HepG2 (cell line): ENCODE measurements around the gene STRN4. TPM values are rescaled to one million over a fixed set of nuclear protein-coding genes. Genes with fewer than 3 reads are reported as not detected.

ENCODE experiments used
- ATAC-seq: fragments of 200-7000 bp; cut with Tn5 transposase; 3 replicates; pipeline ENCODE4 v1.9.1; 2020; ENCODE audit warnings: mild to moderate bottlenecking, moderate library complexity
- BruUV-seq: library from RNA; stranded (reverse); fragments of 400-500 nt; replicated peaks from 2 replicates; lab custom pipeline; 2021; lab: Mats Ljungman, UMichigan
- CTCF ChIA-PET: fragments of 300-600 bp; formaldehyde crosslinking; extraction: SDS; loops from one replicate; lab custom pipeline; 2021; ENCODE audit warnings: low total read pairs, inconsistent platforms, low intra/inter-chr PET ratio; lab: Yijun Ruan, JAX
- POLR2A ChIA-PET: fragments of 350-600 bp; sonication (Branson Sonifier 250); formaldehyde crosslinking; loops from one replicate; lab custom pipeline; 2020; ENCODE audit warnings: antibody characterized with exemption, inconsistent platforms; lab: Yijun Ruan, JAX
- DNase-seq: peaks from one replicate; pipeline ENCODE4 v3.0.0-alpha.2; 2015; ENCODE audit warnings: low spot score
- FAIRE-seq: peaks from 3 replicates; lab custom pipeline; 2011; peaks lifted over from hg19 to GRCh38; lab: Jason Lieb, UNC
- H2AFZ ChIP-seq: one replicate; pipeline ENCODE4 v1.6.1; 2011; ENCODE audit warnings: low read length, inconsistent platforms
- H3K27ac ChIP-seq: fragments of 300-600 bp; 3 replicates; pipeline ENCODE4 v1.8.0; 2011; ENCODE audit warnings: mixed run types, mild to moderate bottlenecking, mixed read lengths, low read length, inconsistent platforms; ENCODE audit not compliant: insufficient read depth; ENCODE audit errors: extremely low read length
- H3K27me3 ChIP-seq, 2 experiments: fragments of 200-600 bp in 1 of 2; 2 replicates in 1 of 2; 3 replicates in 1 of 2; pipeline versions ENCODE4 v1.6.0 to v1.8.0; 2011; ENCODE audit warnings: low read length in 2 of 2, mild to moderate bottlenecking in 2 of 2, moderate library complexity in 2 of 2, inconsistent platforms in 1 of 2; ENCODE audit not compliant: insufficient read depth in 2 of 2, control insufficient read depth in 1 of 2
- H3K36me3 ChIP-seq, 2 experiments: fragments of 200-600 bp in 1 of 2; replicated peaks in 1 of 2; 2 replicates in 1 of 2; 3 replicates in 1 of 2; pipeline versions ENCODE4 v1.5.1 to v1.8.0; 2011; ENCODE audit warnings: low read length in 2 of 2, inconsistent platforms in 1 of 2; ENCODE audit not compliant: insufficient read depth in 2 of 2, control insufficient read depth in 1 of 2
- H3K4me1 ChIP-seq: 2 replicates; pipeline ENCODE4 v1.5.1; 2012; ENCODE audit warnings: low read length, inconsistent platforms; ENCODE audit not compliant: insufficient read depth
- H3K4me2 ChIP-seq: 2 replicates; pipeline ENCODE4 v1.6.0; 2011; ENCODE audit warnings: low read depth, low read length, inconsistent platforms
- H3K4me3 ChIP-seq, 3 experiments: fragments of 200-600 bp in 1 of 3; sonication (generic), shearing (Covaris generic) in 1 of 3; replicated peaks in 1 of 3; 2 replicates each; pipeline ENCODE4 v1.5.1; 2011 to 2016; ENCODE audit warnings: low read length in 3 of 3, inconsistent platforms in 2 of 3, low read depth in 2 of 3, mild to moderate bottlenecking in 2 of 3, control low read depth in 1 of 3, mixed read lengths in 1 of 3; ENCODE audit not compliant: insufficient read depth in 1 of 3
- H3K79me2 ChIP-seq: one replicate; pipeline ENCODE4 v1.6.1; 2011; ENCODE audit warnings: low read length, inconsistent platforms; ENCODE audit not compliant: insufficient read depth
- H3K9ac ChIP-seq: 2 replicates; pipeline ENCODE4 v1.6.0; 2011; ENCODE audit warnings: mild to moderate bottlenecking, low read depth, low read length, inconsistent platforms; ENCODE audit not compliant: insufficient read depth
- H3K9me3 ChIP-seq: 2 replicates; pipeline ENCODE4 v1.5.1; 2012; ENCODE audit warnings: mild to moderate bottlenecking, low read length
- H4K20me1 ChIP-seq: 2 replicates; pipeline ENCODE4 v1.6.0; 2011; ENCODE audit warnings: inconsistent platforms, mild to moderate bottlenecking, low read length, moderate library complexity; ENCODE audit not compliant: insufficient read depth
- BHLHE40 ChIP-seq: IDR thresholded peaks from 2 replicates; pipeline ENCODE4 v1.6.1; 2011; ENCODE audit warnings: low read length, improper control_type of control experiment
- KDM2A ChIP-seq: sonication (generic); formaldehyde crosslinking; IDR thresholded peaks from 2 replicates; pipeline ENCODE4 v1.4.0; 2020; ENCODE audit warnings: low read depth, missing genetic modification reagents, borderline replicate concordance
- NCOR1 ChIP-seq: fragments of 200-600 bp; sonication (generic); IDR thresholded peaks from 2 replicates; pipeline ENCODE4 v1.7.0; 2017; ENCODE audit warnings: antibody characterized with exemption, low read length, borderline replicate concordance
- NFYB ChIP-seq: sonication (generic); formaldehyde crosslinking; IDR thresholded peaks from 2 replicates; pipeline ENCODE4 v1.4.0; 2020; ENCODE audit warnings: missing genetic modification reagents
- PHB2 ChIP-seq: fragments of 450-650 bp; IDR thresholded peaks from 2 replicates; pipeline ENCODE4 v1.6.1; 2018; ENCODE audit not compliant: partially characterized antibody
- REPIN1 ChIP-seq: sonication (generic); formaldehyde crosslinking; IDR thresholded peaks from 2 replicates; pipeline ENCODE4 v1.8.0; 2022; ENCODE audit warnings: missing genetic modification reagents, low read depth, mild to moderate bottlenecking, borderline replicate concordance
- SAFB2 ChIP-seq: sonication (generic); formaldehyde crosslinking; IDR thresholded peaks from 2 replicates; pipeline ENCODE4 v1.5.1; 2020; ENCODE audit warnings: missing genetic modification reagents, low read depth, mild to moderate bottlenecking, borderline replicate concordance
- XRCC5 ChIP-seq: fragments of 200-400 bp; formaldehyde crosslinking; optimal IDR thresholded peaks from 2 replicates; pipeline ENCODE3; 2017; ENCODE audit warnings: mild to moderate bottlenecking, low read length
- ZBTB3 ChIP-seq: sonication (generic); formaldehyde crosslinking; IDR thresholded peaks from 2 replicates; pipeline ENCODE4 v1.4.0; 2020; ENCODE audit warnings: low read depth, mild to moderate bottlenecking, moderate library complexity, missing genetic modification reagents, borderline replicate concordance
- ZFYVE20 ChIP-seq: sonication (generic); formaldehyde crosslinking; IDR thresholded peaks from 2 replicates; pipeline ENCODE4 v1.8.0; 2023; ENCODE audit warnings: low read depth, mild to moderate bottlenecking, moderate library complexity, missing genetic modification reagents, borderline replicate concordance
- ZNF121 ChIP-seq: sonication (generic); formaldehyde crosslinking; IDR thresholded peaks from 2 replicates; pipeline ENCODE4 v1.5.0; 2020; ENCODE audit warnings: mild to moderate bottlenecking, missing genetic modification reagents
- ZNF264 ChIP-seq: sonication (generic); formaldehyde crosslinking; IDR thresholded peaks from 2 replicates; pipeline ENCODE4 v1.4.0; 2020; ENCODE audit warnings: missing genetic modification reagents
- ZNF33A ChIP-seq: sonication (generic); formaldehyde crosslinking; IDR thresholded peaks from 2 replicates; pipeline ENCODE4 v1.5.1; 2020; ENCODE audit warnings: missing genetic modification reagents, mild to moderate bottlenecking, moderate library complexity, borderline replicate concordance
- ZNF607 ChIP-seq: sonication (generic); formaldehyde crosslinking; IDR thresholded peaks from 2 replicates; pipeline ENCODE4 v1.5.1; 2020; ENCODE audit warnings: missing genetic modification reagents, mild to moderate bottlenecking, borderline replicate concordance
- ZNF674 ChIP-seq: sonication (generic); formaldehyde crosslinking; IDR thresholded peaks from 2 replicates; pipeline ENCODE4 v1.5.0; 2020; ENCODE audit warnings: low read depth, mild to moderate bottlenecking, missing genetic modification reagents
- WGBS: methylation state at CpG from one replicate; pipeline ENCODE4 v1.1.6; 2017; ENCODE audit warnings: low lambda C conversion rate; 5-methylcytosine and 5-hydroxymethylcytosine counted together
- in situ Hi-C: cut with HindIII; loops from 2 replicates; pipeline ENCODE4 v1.10.0; 2017; ENCODE audit warnings: low pct_unique_long_range_greater_than_20kb; ENCODE audit not compliant: extremely low pct_ligation_motif_present
- intact Hi-C: fragments of 100-400 bp; cut with micrococcal nuclease; formaldehyde crosslinking; loops from one replicate; pipeline ENCODE4 v1.10.0; 2022; ENCODE audit not compliant: unreplicated experiment
- polyA plus RNA-seq, 8 experiments: library from polyadenylated mRNA; depleted of rRNA in 3 of 8; stranded (reverse) in 7 of 8; unstranded in 1 of 8; fragments of >200 nt; fragmentation: Illumina TruSeq in 4 of 8; extraction: Trizol in 4 of 8; gene quantifications; 2 replicates each; pipeline versions ENCODE4 v1.2.1 to v1.2.3, GENCODE V29; 2011 to 2016; ENCODE audit warnings: low read depth in 4 of 8, missing spikeins in 1 of 8, mixed read lengths in 1 of 8; ENCODE audit not compliant: insufficient read depth in 1 of 8
- total RNA-seq, 5 experiments: library from RNA; depleted of rRNA; stranded (reverse); fragments of >200 nt; fragmentation: Illumina TruSeq; extraction: Trizol; gene quantifications; 2 replicates each; pipeline ENCODE4 v1.2.3, GENCODE V29; 2016; ENCODE audit warnings: low read depth in 1 of 5
- TF ChIP-seq, protein P1 (sequence below): sonication (generic); formaldehyde crosslinking; IDR thresholded peaks from 2 replicates; pipeline ENCODE4 v1.4.0; 2020; ENCODE audit warnings: missing genetic modification reagents
- TF ChIP-seq, protein P2 (sequence below): sonication (generic); formaldehyde crosslinking; IDR thresholded peaks from 2 replicates; pipeline ENCODE4 v1.5.0; 2020; ENCODE audit warnings: mild to moderate bottlenecking, missing genetic modification reagents, moderate library complexity
- TF ChIP-seq, protein P3 (sequence below): sonication (generic); formaldehyde crosslinking; IDR thresholded peaks from 2 replicates; pipeline ENCODE4 v1.4.0; 2020; ENCODE audit warnings: missing genetic modification reagents

The STRN4 gene
- total and polyA plus RNA-seq, 2 of the 13 experiments (the other 11 are each of a cell fraction or from before 2014, with no cell fraction given), result 43.1 to 57.3 TPM

DNA sequence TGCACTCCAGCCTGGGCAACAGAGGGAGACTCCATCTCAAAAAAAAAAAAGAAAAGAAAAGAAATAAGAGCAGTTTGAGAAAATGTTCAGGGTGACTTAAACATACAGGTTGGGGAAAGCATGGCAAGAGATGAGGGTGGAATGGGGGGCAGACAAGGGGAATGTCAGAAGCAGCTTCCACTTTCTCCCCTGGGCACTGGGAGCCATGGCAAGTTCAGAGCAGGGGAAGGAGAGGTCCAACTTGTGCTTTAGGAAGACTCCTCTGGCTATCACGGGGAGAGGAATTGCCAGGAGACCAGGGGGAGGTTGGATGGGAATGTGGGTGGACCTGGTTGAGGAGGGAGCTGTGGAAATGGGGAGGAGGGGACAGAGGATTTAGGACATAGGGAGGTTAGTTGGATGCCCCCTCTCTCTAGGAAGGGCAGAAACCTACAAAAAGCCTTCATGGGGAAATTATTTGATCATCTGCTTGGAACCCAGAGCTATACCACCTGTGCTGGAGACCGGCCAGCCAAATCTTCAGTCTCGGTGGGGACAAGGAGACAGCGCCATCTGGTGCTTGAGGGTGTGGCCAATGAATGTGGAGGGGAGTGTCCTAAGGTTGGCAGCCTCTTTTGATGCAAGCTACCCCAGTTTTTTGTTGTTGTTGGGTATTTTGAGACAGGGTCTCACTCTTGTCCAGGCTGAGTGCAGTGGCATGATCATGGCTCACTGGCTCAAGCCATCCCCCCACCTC, 7.3 kb upstream of the STRN4 start:
- DNase-seq (peak; percentile 48), ATAC-seq (peak; percentile 66), FAIRE-seq (peak; percentile 71)
- POLR2A ChIA-PET, result interaction anchor here (0.8 kb wide), 1 partner anchor 11 kb away, joined by 3 read pairs; no protein-coding TSS in a partner anchor
- Histone ChIP-seq H3K27me3 (no peaks in the 10 kb centered on the region), H3K79me2 (no peaks in the 10 kb centered on the region), H3K36me3 (peaks cover 3 to 11% of the 10 kb centered on the region in 2 experiments; a peak in 1 of 5 replicates), H2AFZ (no peak overlapping the region), H4K20me1 (no peaks in the 10 kb centered on the region), H3K4me3 (no peak overlapping the region), H3K9ac (no peak overlapping the region), H3K27ac (no peak overlapping the region), H3K4me1 (no peaks in the 10 kb centered on the region), H3K9me3 (no peaks in the 10 kb centered on the region), H3K4me2 (no peak overlapping the region)
- in situ Hi-C loops, result loop anchor here (5.0 kb wide), 1 partner anchor 89 kb away; no protein-coding TSS in a partner anchor
- CTCF ChIA-PET, result no interaction called here
- intact Hi-C loops, result no loop called here
- no TSS peak for BruUV-seq
- WGBS, result 30% methylated on average over 2 of the region's 4 CpGs
- TF ChIP-seq ZNF33A (CRISPR knock-in tag), result no peak
- no peak for TF ChIP-seq ZFYVE20 (CRISPR knock-in tag)
- TF ChIP-seq ZNF121 (CRISPR knock-in tag), result no peak
- TF ChIP-seq, protein P1, sequence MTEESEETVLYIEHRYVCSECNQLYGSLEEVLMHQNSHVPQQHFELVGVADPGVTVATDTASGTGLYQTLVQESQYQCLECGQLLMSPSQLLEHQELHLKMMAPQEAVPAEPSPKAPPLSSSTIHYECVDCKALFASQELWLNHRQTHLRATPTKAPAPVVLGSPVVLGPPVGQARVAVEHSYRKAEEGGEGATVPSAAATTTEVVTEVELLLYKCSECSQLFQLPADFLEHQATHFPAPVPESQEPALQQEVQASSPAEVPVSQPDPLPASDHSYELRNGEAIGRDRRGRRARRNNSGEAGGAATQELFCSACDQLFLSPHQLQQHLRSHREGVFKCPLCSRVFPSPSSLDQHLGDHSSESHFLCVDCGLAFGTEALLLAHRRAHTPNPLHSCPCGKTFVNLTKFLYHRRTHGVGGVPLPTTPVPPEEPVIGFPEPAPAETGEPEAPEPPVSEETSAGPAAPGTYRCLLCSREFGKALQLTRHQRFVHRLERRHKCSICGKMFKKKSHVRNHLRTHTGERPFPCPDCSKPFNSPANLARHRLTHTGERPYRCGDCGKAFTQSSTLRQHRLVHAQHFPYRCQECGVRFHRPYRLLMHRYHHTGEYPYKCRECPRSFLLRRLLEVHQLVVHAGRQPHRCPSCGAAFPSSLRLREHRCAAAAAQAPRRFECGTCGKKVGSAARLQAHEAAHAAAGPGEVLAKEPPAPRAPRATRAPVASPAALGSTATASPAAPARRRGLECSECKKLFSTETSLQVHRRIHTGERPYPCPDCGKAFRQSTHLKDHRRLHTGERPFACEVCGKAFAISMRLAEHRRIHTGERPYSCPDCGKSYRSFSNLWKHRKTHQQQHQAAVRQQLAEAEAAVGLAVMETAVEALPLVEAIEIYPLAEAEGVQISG, result 0 out of 2 replicates have a peak, but pooled peaks have one; percentile 17
- TF ChIP-seq SAFB2 (CRISPR knock-in tag), result no peak
- no peak for TF ChIP-seq ZNF607 (CRISPR knock-in tag)
- no peak for TF ChIP-seq KDM2A (CRISPR knock-in tag)
- no peak for TF ChIP-seq PHB2
- TF ChIP-seq, protein P2, sequence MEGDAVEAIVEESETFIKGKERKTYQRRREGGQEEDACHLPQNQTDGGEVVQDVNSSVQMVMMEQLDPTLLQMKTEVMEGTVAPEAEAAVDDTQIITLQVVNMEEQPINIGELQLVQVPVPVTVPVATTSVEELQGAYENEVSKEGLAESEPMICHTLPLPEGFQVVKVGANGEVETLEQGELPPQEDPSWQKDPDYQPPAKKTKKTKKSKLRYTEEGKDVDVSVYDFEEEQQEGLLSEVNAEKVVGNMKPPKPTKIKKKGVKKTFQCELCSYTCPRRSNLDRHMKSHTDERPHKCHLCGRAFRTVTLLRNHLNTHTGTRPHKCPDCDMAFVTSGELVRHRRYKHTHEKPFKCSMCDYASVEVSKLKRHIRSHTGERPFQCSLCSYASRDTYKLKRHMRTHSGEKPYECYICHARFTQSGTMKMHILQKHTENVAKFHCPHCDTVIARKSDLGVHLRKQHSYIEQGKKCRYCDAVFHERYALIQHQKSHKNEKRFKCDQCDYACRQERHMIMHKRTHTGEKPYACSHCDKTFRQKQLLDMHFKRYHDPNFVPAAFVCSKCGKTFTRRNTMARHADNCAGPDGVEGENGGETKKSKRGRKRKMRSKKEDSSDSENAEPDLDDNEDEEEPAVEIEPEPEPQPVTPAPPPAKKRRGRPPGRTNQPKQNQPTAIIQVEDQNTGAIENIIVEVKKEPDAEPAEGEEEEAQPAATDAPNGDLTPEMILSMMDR (CRISPR knock-in tag), result peak; percentile 67
- TF ChIP-seq, protein P3, sequence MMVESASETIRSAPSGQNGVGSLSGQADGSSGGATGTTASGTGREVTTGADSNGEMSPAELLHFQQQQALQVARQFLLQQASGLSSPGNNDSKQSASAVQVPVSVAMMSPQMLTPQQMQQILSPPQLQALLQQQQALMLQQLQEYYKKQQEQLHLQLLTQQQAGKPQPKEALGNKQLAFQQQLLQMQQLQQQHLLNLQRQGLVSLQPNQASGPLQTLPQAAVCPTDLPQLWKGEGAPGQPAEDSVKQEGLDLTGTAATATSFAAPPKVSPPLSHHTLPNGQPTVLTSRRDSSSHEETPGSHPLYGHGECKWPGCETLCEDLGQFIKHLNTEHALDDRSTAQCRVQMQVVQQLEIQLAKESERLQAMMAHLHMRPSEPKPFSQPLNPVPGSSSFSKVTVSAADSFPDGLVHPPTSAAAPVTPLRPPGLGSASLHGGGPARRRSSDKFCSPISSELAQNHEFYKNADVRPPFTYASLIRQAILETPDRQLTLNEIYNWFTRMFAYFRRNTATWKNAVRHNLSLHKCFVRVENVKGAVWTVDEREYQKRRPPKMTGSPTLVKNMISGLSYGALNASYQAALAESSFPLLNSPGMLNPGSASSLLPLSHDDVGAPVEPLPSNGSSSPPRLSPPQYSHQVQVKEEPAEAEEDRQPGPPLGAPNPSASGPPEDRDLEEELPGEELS (CRISPR knock-in tag), result no peak
- TF ChIP-seq ZNF674, result no peak
- no peak for TF ChIP-seq REPIN1 (CRISPR knock-in tag)
- TF ChIP-seq BHLHE40, result no peak
- peak; percentile 42; the same call in 1 of the 2 replicates for TF ChIP-seq NFYB
- TF ChIP-seq ZNF264 (CRISPR knock-in tag), result no peak
- TF ChIP-seq NCOR1, result no peak
- TF ChIP-seq ZBTB3 (CRISPR knock-in tag), result no peak
- peak; percentile 49 for TF ChIP-seq XRCC5
